SU-DHL-6 (cell line): ENCODE results near the gene ZNF346.

Experiments
- H2AFZ ChIP-seq: fragments of 200-600 bp; sonication (generic); 2 replicates; pipeline ENCODE4 v1.6.1; 2014; ENCODE audit warnings: low read depth, mild to moderate bottlenecking, moderate library complexity, mixed read lengths, antibody characterized with exemption, low read length; ENCODE audit not compliant: severe bottlenecking
- H3F3A ChIP-seq: fragments of 200-600 bp; shearing (Covaris generic); 2 replicates; pipeline ENCODE4 v1.6.0; 2016; ENCODE audit warnings: antibody characterized with exemption, mild to moderate bottlenecking; ENCODE audit not compliant: insufficient read depth
- H3K27ac ChIP-seq: fragments of 200-600 bp; sonication (generic); 2 replicates; pipeline ENCODE4 v1.5.1; 2016; ENCODE audit warnings: low read depth, mild to moderate bottlenecking, low read length, moderate library complexity, mixed read lengths
- H3K27me3 ChIP-seq: fragments of 200-600 bp; sonication (generic), shearing (Covaris generic); 2 replicates; pipeline ENCODE4 v1.6.0; 2014; ENCODE audit warnings: mild to moderate bottlenecking, low read length
- H3K36me3 ChIP-seq: fragments of 200-600 bp; sonication (generic); 2 replicates; pipeline ENCODE4 v1.6.1; 2014; ENCODE audit warnings: mild to moderate bottlenecking, low read length, mixed read lengths
- H3K4me2 ChIP-seq: fragments of 300-600, 200-600 bp; shearing (Covaris generic), sonication (generic); 2 replicates; pipeline ENCODE4 v1.6.0; 2014; ENCODE audit warnings: low read length, low read depth, mild to moderate bottlenecking; ENCODE audit not compliant: poor library complexity, severe bottlenecking
- H3K4me3 ChIP-seq: fragments of 200-600 bp; sonication (generic); 2 replicates; pipeline ENCODE4 v1.5.1; 2014; ENCODE audit warnings: antibody characterized with exemption, low read length, mild to moderate bottlenecking, mixed read lengths; ENCODE audit not compliant: insufficient read depth, poor library complexity, severe bottlenecking
- H3K79me2 ChIP-seq: fragments of 200-600 bp; sonication (generic); 2 replicates; pipeline ENCODE4 v1.6.1; 2014; ENCODE audit warnings: mild to moderate bottlenecking, low read length, moderate library complexity; ENCODE audit not compliant: insufficient read depth
- H3K9ac ChIP-seq: fragments of 200-600 bp; sonication (generic); 2 replicates; pipeline ENCODE4 v1.7.0; 2014; ENCODE audit warnings: mild to moderate bottlenecking, low read length
- H3K9me2 ChIP-seq: fragments of 200-600 bp; sonication (generic); replicated peaks from 2 replicates; pipeline ENCODE4 v1.6.1; 2014; ENCODE audit warnings: low read length; ENCODE audit not compliant: insufficient read depth
- H3K9me3 ChIP-seq: fragments of 200-600 bp; sonication (generic); 2 replicates; pipeline ENCODE4 v1.6.1; 2014; ENCODE audit warnings: low read length, mixed read lengths; ENCODE audit not compliant: insufficient read depth
- H4K20me1 ChIP-seq: fragments of 200-600 bp; sonication (generic); 2 replicates; pipeline ENCODE4 v1.6.1; 2014; ENCODE audit warnings: low read depth, mild to moderate bottlenecking, antibody characterized with exemption, low read length, moderate library complexity, mixed read lengths
- EZH2phosphoT487 ChIP-seq: fragments of 200-600 bp; sonication (generic), shearing (Covaris generic); conservative IDR thresholded peaks from 2 replicates; pipeline ENCODE4 v1.6.1; 2018; ENCODE audit warnings: mild to moderate bottlenecking, antibody characterized with exemption, low read length, moderate library complexity, mixed read lengths
- TF ChIP-seq, protein P1 (sequence below): fragments of 200-600 bp; sonication (generic); IDR thresholded peaks from one replicate; pipeline ENCODE4 v1.5.1; 2017; ENCODE audit warnings: antibody characterized with exemption, mild to moderate bottlenecking, low read length, moderate library complexity; ENCODE audit not compliant: insufficient read depth, poor library complexity, severe bottlenecking

ZNF346 gene

GRCh38 chr5:177024559-177024958, 2.1 kb downstream of the ZNF346 start:
- Histone ChIP-seq H3K79me2 (peaks cover 77% of the 10 kb centered on the region), H3K36me3 (peaks cover 8% of the 10 kb centered on the region), H3K27ac (no peak overlapping the region), H3K4me3 (no peak overlapping the region), H3K27me3 (no peaks in the 10 kb centered on the region), H3K9ac (peak overlapping the region; percentile 9; the same call in 1 of the 2 replicates), H2AFZ (no peak overlapping the region), H3F3A (0 out of 2 replicates have a peak, but pooled peaks cover 8% of the 10 kb centered on the region), H3K9me2 (no peaks in the 10 kb centered on the region), H3K9me3 (no peaks in the 10 kb centered on the region), H3K4me2 (peak overlapping the region; percentile 36), H4K20me1 (no peaks in the 10 kb centered on the region)
- no peak for TF ChIP-seq EZH2phosphoT487
- TF ChIP-seq, protein P1, sequence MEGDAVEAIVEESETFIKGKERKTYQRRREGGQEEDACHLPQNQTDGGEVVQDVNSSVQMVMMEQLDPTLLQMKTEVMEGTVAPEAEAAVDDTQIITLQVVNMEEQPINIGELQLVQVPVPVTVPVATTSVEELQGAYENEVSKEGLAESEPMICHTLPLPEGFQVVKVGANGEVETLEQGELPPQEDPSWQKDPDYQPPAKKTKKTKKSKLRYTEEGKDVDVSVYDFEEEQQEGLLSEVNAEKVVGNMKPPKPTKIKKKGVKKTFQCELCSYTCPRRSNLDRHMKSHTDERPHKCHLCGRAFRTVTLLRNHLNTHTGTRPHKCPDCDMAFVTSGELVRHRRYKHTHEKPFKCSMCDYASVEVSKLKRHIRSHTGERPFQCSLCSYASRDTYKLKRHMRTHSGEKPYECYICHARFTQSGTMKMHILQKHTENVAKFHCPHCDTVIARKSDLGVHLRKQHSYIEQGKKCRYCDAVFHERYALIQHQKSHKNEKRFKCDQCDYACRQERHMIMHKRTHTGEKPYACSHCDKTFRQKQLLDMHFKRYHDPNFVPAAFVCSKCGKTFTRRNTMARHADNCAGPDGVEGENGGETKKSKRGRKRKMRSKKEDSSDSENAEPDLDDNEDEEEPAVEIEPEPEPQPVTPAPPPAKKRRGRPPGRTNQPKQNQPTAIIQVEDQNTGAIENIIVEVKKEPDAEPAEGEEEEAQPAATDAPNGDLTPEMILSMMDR: no peak

DNA sequence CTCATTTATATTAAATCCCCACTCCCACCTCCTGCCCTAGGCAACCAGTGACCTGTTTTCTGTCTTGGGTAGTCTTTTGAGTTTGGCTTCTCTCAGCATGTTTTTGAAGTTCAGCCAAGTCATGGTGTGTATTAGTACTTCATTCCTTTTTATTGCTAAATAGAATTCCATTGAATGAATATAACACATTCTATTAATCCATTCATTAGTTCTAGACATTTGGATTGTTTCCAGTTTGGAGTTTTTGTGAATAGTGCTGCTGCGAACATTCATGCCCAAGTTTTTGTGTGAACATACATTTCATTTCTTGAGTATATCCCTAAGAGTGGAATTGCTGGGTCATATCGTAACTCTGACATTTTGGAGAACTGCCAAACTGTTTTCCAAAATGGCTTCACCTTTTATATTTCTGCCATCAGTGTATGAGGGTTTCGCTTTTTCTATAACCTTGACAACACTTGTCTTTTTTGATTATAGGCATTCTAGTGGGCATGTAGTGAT, 2.7 kb downstream of the ZNF346 start:
- Histone ChIP-seq H3K4me2 (peak overlapping the region; percentile 36), H3K79me2 (peaks cover 83% of the 10 kb centered on the region), H3F3A (0 out of 2 replicates have a peak, but pooled peaks cover 8% of the 10 kb centered on the region), H3K4me3 (no peak overlapping the region), H3K9ac (peak overlapping the region; percentile 9; the same call in 1 of the 2 replicates), H3K27ac (no peak overlapping the region; the same call in 1 of the 2 replicates), H3K27me3 (no peaks in the 10 kb centered on the region), H3K9me2 (no peaks in the 10 kb centered on the region), H3K36me3 (peaks cover 8% of the 10 kb centered on the region), H2AFZ (no peak overlapping the region), H3K9me3 (no peaks in the 10 kb centered on the region), H4K20me1 (no peaks in the 10 kb centered on the region)
- no peak for TF ChIP-seq EZH2phosphoT487
- TF ChIP-seq, protein P1: no peak

GRCh38 chr5:177027665-177028064, 5.2 kb downstream of the ZNF346 start:
- Histone ChIP-seq H4K20me1 (no peaks in the 10 kb centered on the region), H3K4me2 (no peak overlapping the region), H3K9ac (no peak overlapping the region), H3K27ac (no peak overlapping the region), H2AFZ (no peak overlapping the region), H3K4me3 (no peak overlapping the region), H3K9me2 (no peaks in the 10 kb centered on the region), H3K9me3 (no peaks in the 10 kb centered on the region), H3K27me3 (no peaks in the 10 kb centered on the region), H3K79me2 (peaks cover 87% of the 10 kb centered on the region), H3F3A (0 out of 2 replicates have a peak, but pooled peaks cover 10% of the 10 kb centered on the region), H3K36me3 (peaks cover 8% of the 10 kb centered on the region)
- no peak for TF ChIP-seq EZH2phosphoT487
- TF ChIP-seq, protein P1: no peak
